GM12878 (cell line): ENCODE data around the gene SSMEM1. TPM values are rescaled to one million over a fixed set of nuclear protein-coding genes. Genes with fewer than 3 reads are reported as not detected.

Experiments used
- ATAC-seq: fragments of 200-7000 bp; cut with Tn5 transposase; 3 replicates; pipeline ENCODE4 v1.9.1; 2020; ENCODE audit warnings: mild to moderate bottlenecking, moderate library complexity
- BruUV-seq: library from RNA; stranded (reverse); fragments of 400-500 nt; replicated peaks from 2 replicates; lab custom pipeline; 2021; lab: Mats Ljungman, UMichigan
- CTCF ChIA-PET: fragments of 300-600 bp; sonication (Branson Sonifier 250); formaldehyde crosslinking; extraction: SDS; loops from one replicate; lab custom pipeline; 2021; ENCODE audit warnings: inconsistent platforms; lab: Yijun Ruan, JAX
- POLR2A ChIA-PET: fragments of 350-600 bp; formaldehyde crosslinking; extraction: SDS; loops from one replicate; lab custom pipeline; 2021; ENCODE audit warnings: inconsistent platforms; lab: Charles Lee
- RAD21 ChIA-PET: fragments of 300-600 bp; sonication (Branson Sonifier 250); formaldehyde crosslinking; loops from one replicate; lab custom pipeline; 2023; ENCODE audit warnings: antibody characterized with exemption; ENCODE audit not compliant: unreplicated experiment; lab: Charles Lee
- SMC1A ChIA-PET: fragments of 300-600 bp; sonication (Branson Sonifier 250); formaldehyde crosslinking; loops from one replicate; lab custom pipeline; 2023; ENCODE audit not compliant: unreplicated experiment, uncharacterized antibody; lab: Charles Lee
- DNase-seq: peaks from one replicate; pipeline ENCODE4 v3.0.0-alpha.2; 2011; ENCODE audit warnings: low read depth, low spot score
- FAIRE-seq: peaks from 3 replicates; lab custom pipeline; 2011; peaks lifted over from hg19 to GRCh38; lab: Jason Lieb, UNC
- H2AFZ ChIP-seq: 2 replicates; pipeline ENCODE4 v1.6.0; 2011; ENCODE audit warnings: low read depth, low read length, control low read depth; ENCODE audit not compliant: control insufficient read depth
- H3K27ac ChIP-seq: 2 replicates; pipeline ENCODE4 v1.5.1; 2011; ENCODE audit warnings: control low read depth; ENCODE audit not compliant: control insufficient read depth, insufficient read depth
- H3K27me3 ChIP-seq, 2 experiments: replicated peaks in 1 of 2; 2 replicates each; pipeline versions ENCODE4 v1.6.0 to v1.6.1; 2011; ENCODE audit warnings: low read length in 1 of 2; ENCODE audit not compliant: control insufficient read depth in 2 of 2, insufficient read depth in 2 of 2
- H3K36me3 ChIP-seq, 2 experiments: 2 replicates each; pipeline ENCODE4 v1.5.1; 2011; ENCODE audit warnings: low read length in 1 of 2; ENCODE audit not compliant: control insufficient read depth in 2 of 2, insufficient read depth in 2 of 2
- H3K4me1 ChIP-seq: 2 replicates; pipeline ENCODE4 v1.6.1; 2011; ENCODE audit warnings: mild to moderate bottlenecking, low read length, moderate library complexity, mixed read lengths; ENCODE audit not compliant: control insufficient read depth, insufficient read depth
- H3K4me2 ChIP-seq: 2 replicates; pipeline ENCODE4 v1.6.0; 2011; ENCODE audit warnings: control low read depth; ENCODE audit not compliant: control insufficient read depth, insufficient read depth
- H3K4me3 ChIP-seq: fragments of 200-600 bp; sonication (generic); 2 replicates; pipeline ENCODE4 v1.5.1; 2016
- H3K79me2 ChIP-seq: 2 replicates; pipeline ENCODE4 v1.6.0; 2011; ENCODE audit warnings: low read length; ENCODE audit not compliant: control insufficient read depth, insufficient read depth
- H3K9ac ChIP-seq: 2 replicates; pipeline ENCODE4 v1.8.0; 2011; ENCODE audit warnings: low read length, control low read depth, mixed read lengths; ENCODE audit not compliant: control insufficient read depth, insufficient read depth
- H3K9me3 ChIP-seq: replicated peaks from 3 replicates; pipeline ENCODE4 v1.5.1; 2011; ENCODE audit warnings: mild to moderate bottlenecking, low read length; ENCODE audit not compliant: control insufficient read depth, insufficient read depth
- H4K20me1 ChIP-seq: 2 replicates; pipeline ENCODE4 v1.6.0; 2011; ENCODE audit not compliant: control insufficient read depth, insufficient read depth
- BACH1 ChIP-seq: fragments of 450-650 bp; IDR thresholded peaks from 2 replicates; pipeline ENCODE4 v1.6.1; 2017; ENCODE audit warnings: mild to moderate bottlenecking, borderline replicate concordance
- EZH2 ChIP-seq: IDR thresholded peaks from 2 replicates; pipeline ENCODE4 v1.6.1; 2012; ENCODE audit warnings: low read depth, mild to moderate bottlenecking, control low read depth, inconsistent platforms, low read length, borderline replicate concordance; ENCODE audit not compliant: control insufficient read depth
- NR2C2 ChIP-seq: IDR thresholded peaks from 2 replicates; pipeline ENCODE4 v1.6.1; 2011; ENCODE audit warnings: borderline replicate concordance, low read depth; ENCODE audit not compliant: control insufficient read depth, insufficient read length
- RFX5 ChIP-seq: IDR thresholded peaks from 2 replicates; pipeline ENCODE4 v1.6.1; 2011; ENCODE audit warnings: low read depth, low read length, improper control_type of control experiment
- ZNF24 ChIP-seq: fragments of 450-650 bp; IDR thresholded peaks from 2 replicates; pipeline ENCODE4 v1.6.1; 2017; ENCODE audit warnings: antibody characterized with exemption, mild to moderate bottlenecking
- WGBS: methylation state at CpG from one replicate; pipeline ENCODE4 v1.1.6; 2016; ENCODE audit warnings: low lambda C conversion rate; ENCODE audit not compliant: insufficient replicate concordance, insufficient coverage; ENCODE audit errors: missing lambda C conversion rate; 5-methylcytosine and 5-hydroxymethylcytosine counted together
- in situ Hi-C: fragments of 300-500 bp; cut with MboI; formaldehyde crosslinking; loops from 9 replicates; pipeline ENCODE4 v1.14.3; 2018; ENCODE audit warnings: mixed read lengths
- intact Hi-C: fragments of 100-400 bp; cut with micrococcal nuclease; formaldehyde crosslinking; loops from one replicate; pipeline ENCODE4 v1.14.2; 2022; ENCODE audit not compliant: unreplicated experiment
- polyA plus RNA-seq, 11 experiments: library from polyadenylated mRNA; depleted of rRNA in 4 of 11; unstranded in 6 of 11; stranded (reverse) in 5 of 11; fragments of >200 nt; fragmentation: Nextera tagmentation in 4 of 11; fragmentation: Illumina TruSeq in 1 of 11; extraction: Ambion mirVana in 4 of 11; extraction: Trizol in 1 of 11; gene quantifications; 1 replicate in 1 of 11; 2 replicates in 10 of 11; pipeline versions ENCODE4 v1.2.1 to v1.2.3, GENCODE V29; 2011 to 2016; ENCODE audit warnings: inconsistent platforms in 2 of 11, missing spikeins in 2 of 11, low read depth in 1 of 11
- total RNA-seq, 4 experiments: library from RNA; depleted of rRNA in 3 of 4; stranded (reverse); fragments of >200 nt in 3 of 4; fragmentation: Illumina TruSeq in 1 of 4; extraction: Trizol in 1 of 4; gene quantifications; 2 replicates each; pipeline versions ENCODE4 v1.2.1 to v1.2.3, GENCODE V29; 2013 to 2021
- TF ChIP-seq, protein P1 (sequence below): fragments of 450-650 bp; IDR thresholded peaks from 2 replicates; pipeline ENCODE4 v1.6.1; 2016; ENCODE audit warnings: mild to moderate bottlenecking
- TF ChIP-seq, protein P2 (sequence below): fragments of 450-650 bp; IDR thresholded peaks from 2 replicates; pipeline ENCODE4 v1.6.1; 2016; ENCODE audit warnings: mild to moderate bottlenecking, moderate library complexity, borderline replicate concordance
- TF ChIP-seq, protein P3 (sequence below): fragments of 450-650 bp; conservative IDR thresholded peaks from 2 replicates; pipeline ENCODE4 v1.6.1; 2017; ENCODE audit warnings: mild to moderate bottlenecking, moderate library complexity

SSMEM1 gene
- total and polyA plus RNA-seq, 10 of the 15 experiments (the other 5 are each of a cell fraction or from before 2014, with no cell fraction given), result not detected

DNA sequence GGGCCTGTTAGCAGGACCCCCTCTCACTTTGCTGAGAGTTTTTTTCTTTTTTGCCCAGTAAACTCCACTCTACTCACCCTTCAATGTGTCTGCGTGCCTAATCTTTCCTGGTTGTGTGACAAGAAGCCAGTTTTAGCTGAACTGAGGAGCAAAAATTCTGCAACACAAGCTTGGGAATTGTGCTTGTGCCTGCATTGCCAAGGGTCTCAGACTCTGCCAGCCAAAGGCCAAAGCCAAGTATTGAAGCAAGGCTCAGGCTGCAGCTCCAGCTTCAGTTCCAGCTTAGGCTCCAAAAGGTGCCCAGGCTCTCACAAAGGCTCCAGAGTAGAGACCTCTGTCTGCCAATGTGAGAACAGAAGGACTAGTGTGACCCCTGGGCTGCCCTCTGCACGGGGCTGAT is 54.8 kb downstream of the SSMEM1 start:
- no peaks in the 10 kb centered on the region; a peak in 1 of 4 replicates for H3K27me3 ChIP-seq
- no TSS peak for BruUV-seq
- TF ChIP-seq ZNF24 (no peak), NR2C2 (no peak)
- TF ChIP-seq, protein P1, sequence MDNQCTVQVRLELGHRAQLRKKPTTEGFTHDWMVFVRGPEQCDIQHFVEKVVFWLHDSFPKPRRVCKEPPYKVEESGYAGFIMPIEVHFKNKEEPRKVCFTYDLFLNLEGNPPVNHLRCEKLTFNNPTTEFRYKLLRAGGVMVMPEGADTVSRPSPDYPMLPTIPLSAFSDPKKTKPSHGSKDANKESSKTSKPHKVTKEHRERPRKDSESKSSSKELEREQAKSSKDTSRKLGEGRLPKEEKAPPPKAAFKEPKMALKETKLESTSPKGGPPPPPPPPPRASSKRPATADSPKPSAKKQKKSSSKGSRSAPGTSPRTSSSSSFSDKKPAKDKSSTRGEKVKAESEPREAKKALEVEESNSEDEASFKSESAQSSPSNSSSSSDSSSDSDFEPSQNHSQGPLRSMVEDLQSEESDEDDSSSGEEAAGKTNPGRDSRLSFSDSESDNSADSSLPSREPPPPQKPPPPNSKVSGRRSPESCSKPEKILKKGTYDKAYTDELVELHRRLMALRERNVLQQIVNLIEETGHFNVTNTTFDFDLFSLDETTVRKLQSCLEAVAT, result no peak
- FAIRE-seq (no peak), DNase-seq (no peak), ATAC-seq (no peak)
- no peaks in the 10 kb centered on the region for H4K20me1 ChIP-seq
- H3K4me1 ChIP-seq, result no peaks in the 10 kb centered on the region
- intact Hi-C loops (no loop called here), in situ Hi-C loops (no loop called here)
- ChIA-PET SMC1A (interaction anchor here (1.0 to 1.7 kb wide), 3 partner anchors 8 to 31 kb away, joined by 3 to 4 read pairs (median 3); partner anchors contain the start of gene CPA4), POLR2A (no interaction called here), CTCF (interaction anchor here (2.3 kb wide), 1 partner anchor 19 kb away, joined by 7 read pairs; no protein-coding TSS in a partner anchor), RAD21 (no interaction called here)
- no peaks in the 10 kb centered on the region for H3K79me2 ChIP-seq
- no peak overlapping the region for H3K4me2 ChIP-seq
- no peak overlapping the region for H3K9ac ChIP-seq
- H3K36me3 ChIP-seq, result no peaks in the 10 kb centered on the region
- no peak overlapping the region for H3K27ac ChIP-seq
- no peak overlapping the region for H3K4me3 ChIP-seq
- no peaks in the 10 kb centered on the region for H3K9me3 ChIP-seq
- 42% methylated on average over 2 of the region's 2 CpGs for WGBS
- no peak overlapping the region for H2AFZ ChIP-seq

DNA sequence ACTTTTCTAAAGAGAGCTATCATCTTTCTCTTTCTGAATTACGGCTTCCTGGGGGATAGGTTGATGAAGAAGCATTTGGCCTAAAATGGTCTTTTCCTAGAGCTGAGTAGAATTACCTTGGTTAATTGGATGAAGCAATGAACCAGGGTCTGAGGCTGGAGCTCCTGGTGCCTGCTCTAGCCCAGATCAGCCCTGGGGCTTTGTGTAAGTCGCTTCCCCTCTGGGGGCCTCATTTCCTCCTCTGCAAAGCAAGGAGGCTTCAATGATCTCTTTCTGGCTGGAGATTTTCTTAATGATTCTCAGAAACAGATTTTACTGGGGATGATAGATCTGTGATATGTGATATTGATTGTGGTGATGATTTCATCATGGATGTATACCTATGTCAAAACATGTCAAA is 55.5 kb downstream of the SSMEM1 start:
- H3K4me1 ChIP-seq, result no peaks in the 10 kb centered on the region
- ChIA-PET RAD21 (no interaction called here), POLR2A (no interaction called here), SMC1A (interaction anchor here (1.0 to 1.7 kb wide), 4 partner anchors 9 to 46 kb away, joined by 3 to 4 read pairs (median 4); partner anchors contain the start of gene CPA4), CTCF (interaction anchor here (2.3 kb wide), 1 partner anchor 19 kb away, joined by 7 read pairs; no protein-coding TSS in a partner anchor)
- ATAC-seq (no peak), FAIRE-seq (no peak), DNase-seq (no peak)
- H3K4me3 ChIP-seq, result no peak overlapping the region
- no peaks in the 10 kb centered on the region for H4K20me1 ChIP-seq
- in situ Hi-C loops, result no loop called here
- H3K27ac ChIP-seq, result no peak overlapping the region
- H3K27me3 ChIP-seq, result no peaks in the 10 kb centered on the region; a peak in 1 of 4 replicates
- H3K36me3 ChIP-seq, result no peaks in the 10 kb centered on the region
- no peak overlapping the region for H3K4me2 ChIP-seq
- H3K79me2 ChIP-seq, result no peaks in the 10 kb centered on the region
- BruUV-seq, result no TSS peak
- intact Hi-C loops, result no loop called here
- H2AFZ ChIP-seq, result no peak overlapping the region
- no peak overlapping the region for H3K9ac ChIP-seq
- H3K9me3 ChIP-seq, result no peaks in the 10 kb centered on the region
- WGBS, result 47% methylated on average over 2 of the region's 2 CpGs
- TF ChIP-seq, protein P2, sequence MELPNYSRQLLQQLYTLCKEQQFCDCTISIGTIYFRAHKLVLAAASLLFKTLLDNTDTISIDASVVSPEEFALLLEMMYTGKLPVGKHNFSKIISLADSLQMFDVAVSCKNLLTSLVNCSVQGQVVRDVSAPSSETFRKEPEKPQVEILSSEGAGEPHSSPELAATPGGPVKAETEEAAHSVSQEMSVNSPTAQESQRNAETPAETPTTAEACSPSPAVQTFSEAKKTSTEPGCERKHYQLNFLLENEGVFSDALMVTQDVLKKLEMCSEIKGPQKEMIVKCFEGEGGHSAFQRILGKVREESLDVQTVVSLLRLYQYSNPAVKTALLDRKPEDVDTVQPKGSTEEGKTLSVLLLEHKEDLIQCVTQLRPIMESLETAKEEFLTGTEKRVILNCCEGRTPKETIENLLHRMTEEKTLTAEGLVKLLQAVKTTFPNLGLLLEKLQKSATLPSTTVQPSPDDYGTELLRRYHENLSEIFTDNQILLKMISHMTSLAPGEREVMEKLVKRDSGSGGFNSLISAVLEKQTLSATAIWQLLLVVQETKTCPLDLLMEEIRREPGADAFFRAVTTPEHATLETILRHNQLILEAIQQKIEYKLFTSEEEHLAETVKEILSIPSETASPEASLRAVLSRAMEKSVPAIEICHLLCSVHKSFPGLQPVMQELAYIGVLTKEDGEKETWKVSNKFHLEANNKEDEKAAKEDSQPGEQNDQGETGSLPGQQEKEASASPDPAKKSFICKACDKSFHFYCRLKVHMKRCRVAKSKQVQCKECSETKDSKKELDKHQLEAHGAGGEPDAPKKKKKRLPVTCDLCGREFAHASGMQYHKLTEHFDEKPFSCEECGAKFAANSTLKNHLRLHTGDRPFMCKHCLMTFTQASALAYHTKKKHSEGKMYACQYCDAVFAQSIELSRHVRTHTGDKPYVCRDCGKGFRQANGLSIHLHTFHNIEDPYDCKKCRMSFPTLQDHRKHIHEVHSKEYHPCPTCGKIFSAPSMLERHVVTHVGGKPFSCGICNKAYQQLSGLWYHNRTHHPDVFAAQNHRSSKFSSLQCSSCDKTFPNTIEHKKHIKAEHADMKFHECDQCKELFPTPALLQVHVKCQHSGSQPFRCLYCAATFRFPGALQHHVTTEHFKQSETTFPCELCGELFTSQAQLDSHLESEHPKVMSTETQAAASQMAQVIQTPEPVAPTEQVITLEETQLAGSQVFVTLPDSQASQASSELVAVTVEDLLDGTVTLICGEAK, result no peak
- TF ChIP-seq RFX5, result no peak
- TF ChIP-seq EZH2, result no peak
- TF ChIP-seq, protein P3, sequence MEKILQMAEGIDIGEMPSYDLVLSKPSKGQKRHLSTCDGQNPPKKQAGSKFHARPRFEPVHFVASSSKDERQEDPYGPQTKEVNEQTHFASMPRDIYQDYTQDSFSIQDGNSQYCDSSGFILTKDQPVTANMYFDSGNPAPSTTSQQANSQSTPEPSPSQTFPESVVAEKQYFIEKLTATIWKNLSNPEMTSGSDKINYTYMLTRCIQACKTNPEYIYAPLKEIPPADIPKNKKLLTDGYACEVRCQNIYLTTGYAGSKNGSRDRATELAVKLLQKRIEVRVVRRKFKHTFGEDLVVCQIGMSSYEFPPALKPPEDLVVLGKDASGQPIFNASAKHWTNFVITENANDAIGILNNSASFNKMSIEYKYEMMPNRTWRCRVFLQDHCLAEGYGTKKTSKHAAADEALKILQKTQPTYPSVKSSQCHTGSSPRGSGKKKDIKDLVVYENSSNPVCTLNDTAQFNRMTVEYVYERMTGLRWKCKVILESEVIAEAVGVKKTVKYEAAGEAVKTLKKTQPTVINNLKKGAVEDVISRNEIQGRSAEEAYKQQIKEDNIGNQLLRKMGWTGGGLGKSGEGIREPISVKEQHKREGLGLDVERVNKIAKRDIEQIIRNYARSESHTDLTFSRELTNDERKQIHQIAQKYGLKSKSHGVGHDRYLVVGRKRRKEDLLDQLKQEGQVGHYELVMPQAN, result no peak
- TF ChIP-seq NR2C2, result no peak
- no peak for TF ChIP-seq BACH1
